LNCaP clone FGC (cell line): ENCODE data around the gene TYRP1.

Source experiments
- DNase-seq: peaks from one replicate; pipeline ENCODE4 v3.0.0-alpha.2; 2011; ENCODE audit warnings: low read depth
- H3K4me3 ChIP-seq: 2 replicates; pipeline ENCODE4 v1.5.1; 2011; ENCODE audit warnings: mild to moderate bottlenecking, low read depth, low read length, control low read depth
- CTCF ChIP-seq: IDR thresholded peaks from 2 replicates; pipeline ENCODE4 v1.5.1; 2012; ENCODE audit warnings: mild to moderate bottlenecking; ENCODE audit not compliant: control insufficient read depth, insufficient read depth; ENCODE audit errors: extremely low read depth

Gene TYRP1

GRCh38 chr9:12723409-12724028, 30.3 kb downstream of the TYRP1 start:
- DNase-seq, result no peak
- TF ChIP-seq CTCF, result peak; percentile 60

GRCh38 chr9:12726795-12727194, 33.6 kb downstream of the TYRP1 start:
- no peak for DNase-seq
- TF ChIP-seq CTCF, result no peak
- H3K4me3 ChIP-seq, result no peak overlapping the region

More at GRCh38 chr9:12723409-12724028, 30.3 kb downstream of the TYRP1 start:
- no peak overlapping the region for H3K4me3 ChIP-seq

GRCh38 chr9:12730198-12730597, 37.0 kb downstream of the TYRP1 start:
- DNase-seq, result no peak
- H3K4me3 ChIP-seq, result no peak overlapping the region
- no peak for TF ChIP-seq CTCF

GRCh38 chr9:12730927-12731326, 37.7 kb downstream of the TYRP1 start:
- no peak for DNase-seq
- TF ChIP-seq CTCF, result no peak
- no peak overlapping the region for H3K4me3 ChIP-seq

- H3K4me3 ChIP-seq, result no peak overlapping the region
- no peak for TF ChIP-seq CTCF
- no peak for DNase-seq
Observed at GRCh38 chr9:12732971-12733370, 39.8 kb downstream of the TYRP1 start.

- no peak for TF ChIP-seq CTCF
- no peak overlapping the region for H3K4me3 ChIP-seq
- DNase-seq, result no peak
Observed at GRCh38 chr9:12735665-12736064, 42.5 kb downstream of the TYRP1 start.

GRCh38 chr9:12737871-12738270, 44.7 kb downstream of the TYRP1 start:
- TF ChIP-seq CTCF, result no peak
- DNase-seq, result no peak
- no peak overlapping the region for H3K4me3 ChIP-seq
